ENCODE results near the gene SMARCC2. TPM values are rescaled to one million over a fixed set of nuclear protein-coding genes. Genes with fewer than 3 reads are reported as not detected.

The SMARCC2 gene
- 17.4 and 61.2 TPM in 2 replicates for total RNA-seq

- peak; percentile 71 for DNase-seq (ENCODE audit: low read depth)
These were observed at the start of gene SMARCC2 for GRCh38 chr12:56189099-56189917. Gene SMARCC2, minus strand, starts transcription at chr12:56189483. Its CDS starts 22 bp downstream, at chr12:56189461.

GRCh38 chr12:56237552-56237951 is 48.3 kb upstream of the SMARCC2 start:
- no peak for DNase-seq (ENCODE audit: low read depth)

GRCh38 chr12:56236985-56237384 is 47.7 kb upstream of the SMARCC2 start:
- no peak for DNase-seq (ENCODE audit: low read depth)

GRCh38 chr12:56236091-56236490 is 46.8 kb upstream of the SMARCC2 start:
- no peak for DNase-seq (ENCODE audit: low read depth)

GRCh38 chr12:56234746-56235436 is 45.6 kb upstream of the SMARCC2 start:
- DNase-seq (ENCODE audit: low read depth) = no peak

GRCh38 chr12:56231184-56231582 is 41.9 kb upstream of the SMARCC2 start:
- DNase-seq (ENCODE audit: low read depth) = no peak

- no peak for DNase-seq (ENCODE audit: low read depth)
These were observed 41.3 kb upstream of the SMARCC2 start for GRCh38 chr12:56230432-56231183.

GRCh38 chr12:56229916-56230431 is 40.7 kb upstream of the SMARCC2 start, which contains the start of gene SLC39A5:
Gene SLC39A5, plus strand, starts transcription at chr12:56230051. Its CDS starts 1,224 bp downstream, at chr12:56231275.
- no peak for DNase-seq (ENCODE audit: low read depth)

GRCh38 chr12:56229082-56229481 is 39.8 kb upstream of the SMARCC2 start:
- no peak for DNase-seq (ENCODE audit: low read depth)

- DNase-seq (ENCODE audit: low read depth) = no peak
These were observed 35.7 kb upstream of the SMARCC2 start for GRCh38 chr12:56224954-56225353.

- DNase-seq (ENCODE audit: low read depth) = peak; percentile 92
These were observed 34.9 kb upstream of the SMARCC2 start, which contains the start of gene NABP2 for GRCh38 chr12:56224102-56224701. Gene NABP2, plus strand, starts transcription at chr12:56224342. Its CDS starts 515 bp downstream, at chr12:56224857.

GRCh38 chr12:56223571-56224101 is 34.4 kb upstream of the SMARCC2 start:
- DNase-seq (ENCODE audit: low read depth) = no peak

GRCh38 chr12:56222531-56222895 is 33.2 kb upstream of the SMARCC2 start:
- DNase-seq (ENCODE audit: low read depth) = no peak

- peak; percentile 94 for DNase-seq (ENCODE audit: low read depth)
These were observed 32.7 kb upstream of the SMARCC2 start, which contains the start of gene RNF41 for GRCh38 chr12:56221757-56222530. Gene RNF41, minus strand, starts transcription at chr12:56221922. Its CDS starts 7,875 bp downstream, at chr12:56214047.

- peak; percentile 65 for DNase-seq (ENCODE audit: low read depth)
These were observed 32.0 kb upstream of the SMARCC2 start for GRCh38 chr12:56221232-56221756.

GRCh38 chr12:56220611-56221231 is 31.4 kb upstream of the SMARCC2 start:
- DNase-seq (ENCODE audit: low read depth) = peak; percentile 67

GRCh38 chr12:56219840-56220239 is 30.6 kb upstream of the SMARCC2 start:
- DNase-seq (ENCODE audit: low read depth) = no peak

GRCh38 chr12:56216461-56216860 is 27.2 kb upstream of the SMARCC2 start:
- no peak for DNase-seq (ENCODE audit: low read depth)

GRCh38 chr12:56213878-56214277 is 24.6 kb upstream of the SMARCC2 start:
- DNase-seq (ENCODE audit: low read depth) = no peak

- DNase-seq (ENCODE audit: low read depth) = no peak
These were observed 23.1 kb upstream of the SMARCC2 start for GRCh38 chr12:56212361-56212760.
